Medulla oblongata (tissue), 1 donor: ENCODE results near the gene RPH3AL.

Experiments used
- DNase-seq: peaks from one replicate; pipeline ENCODE4 v3.0.0-alpha.2; 2015; ENCODE audit errors: extremely low spot score

RPH3AL gene

DNA sequence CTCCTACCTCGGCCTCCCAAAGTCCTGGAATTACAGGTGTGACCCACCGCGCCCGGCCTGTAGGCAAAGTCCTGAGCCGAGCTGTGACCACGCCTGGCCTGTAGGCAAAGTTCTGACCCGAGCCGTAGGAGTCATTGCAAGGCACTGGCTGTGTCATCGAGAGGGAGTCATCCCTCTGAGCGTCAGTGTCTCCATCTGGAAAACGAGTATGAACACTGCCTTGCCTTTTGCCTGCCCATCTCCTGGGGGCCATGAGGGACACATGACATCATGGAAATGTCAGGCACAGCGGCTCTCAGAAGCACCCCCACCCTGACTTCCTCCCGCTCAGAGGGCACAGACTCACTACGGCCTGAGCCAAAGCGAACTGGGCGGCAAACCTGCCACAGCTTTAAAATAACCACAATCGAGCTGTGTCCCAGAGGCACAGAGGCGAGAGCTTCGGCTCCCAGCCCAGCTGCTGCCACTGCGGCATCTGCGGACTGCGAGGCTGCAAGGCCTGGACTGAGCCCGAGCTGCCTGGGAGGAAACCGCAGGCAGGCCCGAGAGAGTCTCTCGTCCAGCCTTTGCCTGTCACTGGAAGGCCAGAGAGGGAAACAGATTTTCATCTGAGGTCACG is 50.8 kb downstream of the RPH3AL start:
- DNase-seq, result no peak

DNA sequence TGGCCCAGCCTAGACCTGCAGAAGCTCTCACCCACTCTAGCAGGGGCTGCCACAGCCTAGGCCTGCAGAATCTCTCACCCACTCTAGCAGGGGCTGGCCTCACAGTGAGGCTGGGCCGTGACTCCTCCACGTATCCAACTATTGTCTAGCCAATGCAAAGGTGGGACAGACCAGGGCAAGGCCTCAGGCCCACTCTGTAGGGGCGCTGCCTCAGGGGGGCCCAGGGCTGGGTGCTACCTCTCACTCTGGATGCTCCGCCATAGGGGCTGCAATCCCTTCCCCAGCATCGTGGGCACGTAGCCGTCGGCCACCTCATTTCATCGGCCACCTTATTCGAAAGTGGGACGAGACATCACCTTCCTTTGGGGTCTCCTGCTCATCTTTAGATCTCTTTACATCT is 51.7 kb downstream of the RPH3AL start:
- no peak for DNase-seq

DNA sequence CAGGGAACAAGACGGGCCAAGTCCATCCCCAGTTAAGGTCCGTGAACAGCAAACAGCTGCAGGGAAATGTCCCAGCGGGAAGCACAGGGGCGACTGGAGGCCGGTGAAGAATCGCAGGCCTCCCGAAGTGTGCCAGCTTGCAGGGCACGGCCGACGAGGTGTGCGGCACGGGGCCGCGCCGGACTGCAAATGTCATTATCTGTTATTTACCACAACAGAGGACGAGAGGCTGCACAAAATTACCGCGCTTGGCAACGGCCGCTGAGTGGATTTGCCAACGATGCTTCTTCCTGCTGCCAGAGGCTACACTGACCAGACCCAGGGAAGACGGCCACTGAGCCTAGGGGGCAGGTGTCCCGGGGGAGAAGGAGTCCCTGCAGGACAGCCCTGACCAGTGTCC is 53.1 kb downstream of the RPH3AL start:
- DNase-seq, result no peak

DNA sequence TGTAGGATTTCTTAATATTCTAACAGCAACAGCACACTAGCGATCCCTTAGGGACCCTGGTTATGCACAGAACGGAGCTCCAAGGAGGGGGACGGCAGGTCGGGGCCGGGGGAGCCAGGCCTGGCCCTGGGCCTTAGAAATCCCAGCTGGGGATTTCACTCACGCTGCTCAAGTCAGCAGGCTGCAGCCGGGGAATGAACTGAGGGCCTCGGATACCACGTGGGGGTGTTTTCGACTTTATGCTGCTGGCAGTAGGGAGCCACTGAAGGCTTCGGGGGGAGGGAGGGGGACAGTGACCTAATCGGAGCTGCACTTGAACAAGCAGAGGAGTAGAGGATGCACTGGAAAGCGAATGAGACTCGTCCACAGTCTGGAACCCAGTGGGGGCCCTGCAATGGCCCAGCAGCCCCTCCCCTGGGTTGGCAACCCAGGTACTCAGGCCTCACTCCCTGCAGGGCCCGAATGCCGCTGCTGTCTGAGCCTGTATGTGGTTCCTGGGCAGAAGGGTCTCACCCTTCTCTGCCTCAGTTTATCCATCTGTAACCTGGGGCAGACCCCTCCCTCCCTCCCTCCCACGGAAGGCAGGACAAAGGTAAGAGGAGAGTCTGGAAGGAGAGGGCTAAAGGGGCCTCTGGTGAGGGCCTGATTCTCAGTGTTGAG is 53.7 kb downstream of the RPH3AL start:
- no peak for DNase-seq

DNA sequence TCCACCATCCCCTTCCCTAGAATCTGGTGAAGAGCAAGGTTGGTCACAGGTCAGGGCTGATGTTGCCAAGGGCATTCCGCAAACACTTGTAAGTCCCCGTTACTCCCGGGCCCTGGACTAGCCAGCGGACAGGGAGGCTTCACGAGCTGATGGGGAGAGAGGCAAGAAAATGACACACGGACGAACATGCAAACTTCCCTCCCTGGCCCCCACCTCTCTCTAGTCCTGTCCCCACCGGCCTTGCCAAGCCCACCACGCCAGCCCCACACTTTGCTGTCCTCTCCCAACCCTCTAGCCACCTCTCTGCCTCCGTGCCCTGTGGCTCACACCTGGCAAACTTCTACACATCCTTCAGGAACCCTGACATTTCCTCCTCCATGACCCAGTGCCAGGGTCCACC is 54.8 kb downstream of the RPH3AL start:
- no peak for DNase-seq

DNA sequence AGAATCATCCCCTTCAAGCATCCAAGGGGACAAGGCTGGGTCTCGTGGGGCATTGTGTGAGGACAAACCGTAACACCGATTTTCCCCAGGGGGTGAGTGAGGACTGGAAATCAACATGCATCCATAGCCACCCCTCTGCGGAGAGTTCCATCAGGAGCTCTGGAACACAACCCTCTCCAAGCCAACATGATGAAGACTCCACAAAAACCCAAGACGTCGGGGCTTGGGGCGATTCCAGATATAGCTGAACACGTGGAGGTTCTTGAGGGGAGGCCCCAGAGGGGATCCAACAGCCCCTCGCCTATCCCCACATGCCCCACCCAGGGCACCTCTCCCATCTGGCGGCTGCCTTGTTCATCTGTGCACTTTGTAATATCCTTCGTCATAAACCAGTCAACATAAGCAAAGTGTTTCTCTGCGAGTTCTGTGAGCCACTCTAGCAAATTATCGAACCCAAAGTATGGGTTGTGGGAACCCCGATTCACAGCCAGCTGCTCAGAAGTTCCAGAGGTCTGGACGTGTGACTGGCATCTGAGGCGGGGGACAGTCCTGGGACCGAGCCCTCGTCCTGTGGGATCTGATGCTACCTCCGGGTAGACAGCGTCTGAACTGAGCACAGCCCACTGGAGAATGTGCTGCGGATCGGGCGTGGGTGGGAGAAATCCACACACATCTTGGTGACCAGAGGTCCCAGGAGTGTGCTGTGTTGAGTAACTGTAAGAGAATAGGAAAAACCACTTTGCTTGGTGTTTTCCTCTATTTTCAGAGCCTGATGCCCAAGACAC is 55.5 kb downstream of the RPH3AL start:
- DNase-seq, result no peak

DNA sequence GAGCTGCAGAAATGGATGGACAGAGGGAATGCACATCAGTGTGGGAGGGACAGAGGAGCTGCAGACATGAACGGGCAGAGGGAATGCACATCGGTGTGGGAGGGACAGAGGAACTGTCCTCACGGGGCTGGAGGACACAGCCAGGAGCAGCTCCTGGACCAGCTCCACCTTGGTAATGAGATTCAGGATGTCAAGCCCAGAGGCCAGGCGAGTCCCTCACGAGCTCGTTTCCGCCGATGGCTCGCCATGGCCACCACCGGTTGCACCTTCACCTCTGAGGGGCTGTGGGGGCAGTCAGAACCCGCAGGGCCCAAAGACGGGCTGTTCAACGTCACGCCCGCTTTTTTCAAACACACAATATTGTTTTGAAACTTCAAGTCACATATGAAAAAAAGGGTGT is 56.2 kb downstream of the RPH3AL start:
- no peak for DNase-seq

DNA sequence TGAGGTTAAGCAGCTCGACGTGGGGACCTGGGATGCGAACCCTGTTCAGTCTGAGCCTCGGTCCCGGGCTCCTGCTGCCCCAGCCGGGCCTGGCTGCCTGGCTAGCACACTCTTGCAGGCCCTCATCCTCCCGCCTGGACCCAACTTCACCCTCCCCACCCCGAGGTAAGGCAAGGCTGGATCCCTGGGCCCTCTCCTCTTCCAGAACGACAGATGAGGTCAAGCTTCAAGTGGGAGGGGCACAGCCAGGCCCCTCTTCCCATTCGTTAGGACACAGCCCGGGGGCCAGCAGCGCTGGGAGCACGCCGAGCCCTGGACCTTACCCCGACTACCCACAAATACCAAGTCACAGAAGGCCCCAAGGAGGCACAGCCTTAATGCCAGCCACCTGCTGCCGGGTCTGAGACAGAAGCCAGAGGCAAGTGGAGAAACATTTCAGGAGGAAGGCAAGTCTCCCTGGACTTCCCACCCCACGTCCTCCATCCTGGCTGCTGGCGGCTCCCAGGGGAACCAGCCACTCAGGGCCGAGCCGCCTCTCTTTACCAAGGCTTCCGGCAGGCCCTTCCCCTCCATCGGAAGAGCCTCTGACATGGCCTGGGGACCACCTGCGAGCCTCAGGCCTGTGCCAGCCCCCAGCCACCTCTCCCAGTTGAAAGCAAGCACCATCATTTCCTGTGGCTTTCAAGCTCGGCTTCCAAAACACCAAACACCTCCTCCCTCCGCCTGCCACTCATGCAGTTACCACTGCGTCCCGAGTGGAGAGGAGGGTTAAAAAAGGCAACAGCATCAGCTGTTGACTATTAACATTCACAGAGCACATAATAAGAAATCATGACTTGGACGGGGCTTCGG is 59.9 kb downstream of the RPH3AL start:
- no peak for DNase-seq

DNA sequence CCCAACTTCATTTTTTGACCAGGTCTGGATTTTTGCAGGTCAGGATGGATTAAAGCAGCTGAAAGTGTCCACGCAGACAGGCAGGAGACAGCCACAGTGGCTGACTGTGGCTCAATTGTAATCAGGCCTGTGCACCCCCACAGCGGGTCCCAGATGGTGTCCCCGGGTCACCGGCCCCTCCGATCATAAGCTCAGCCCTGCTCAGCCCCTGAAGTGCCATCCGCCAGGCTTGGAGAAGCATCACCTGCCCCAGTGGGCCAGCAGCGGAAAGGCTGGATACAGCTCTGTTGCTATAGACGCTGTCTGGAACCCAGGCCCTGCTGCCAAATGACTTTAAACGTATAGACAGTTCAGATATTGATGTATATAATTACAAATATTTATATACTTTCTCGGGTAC is 60.6 kb downstream of the RPH3AL start:
- no peak for DNase-seq

DNA sequence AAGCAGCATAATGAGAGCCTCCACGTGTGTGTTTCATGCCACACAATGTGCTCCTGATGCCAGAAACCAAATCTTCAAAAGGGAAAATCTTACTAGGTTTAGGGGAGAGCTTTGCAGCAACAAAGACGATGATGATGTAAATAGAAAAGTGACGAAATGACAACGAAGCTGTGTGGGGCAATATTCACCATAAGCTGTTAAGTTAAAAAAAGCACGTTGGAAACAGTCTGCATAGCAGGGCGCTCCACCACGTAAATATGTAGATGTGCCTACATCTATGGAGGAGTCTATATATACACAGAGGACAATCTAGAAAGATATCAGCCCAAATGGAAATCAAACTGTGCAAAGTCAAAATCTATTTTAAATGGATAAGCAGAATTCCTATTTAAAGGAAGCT is 61.0 kb downstream of the RPH3AL start:
- DNase-seq, result no peak

DNA sequence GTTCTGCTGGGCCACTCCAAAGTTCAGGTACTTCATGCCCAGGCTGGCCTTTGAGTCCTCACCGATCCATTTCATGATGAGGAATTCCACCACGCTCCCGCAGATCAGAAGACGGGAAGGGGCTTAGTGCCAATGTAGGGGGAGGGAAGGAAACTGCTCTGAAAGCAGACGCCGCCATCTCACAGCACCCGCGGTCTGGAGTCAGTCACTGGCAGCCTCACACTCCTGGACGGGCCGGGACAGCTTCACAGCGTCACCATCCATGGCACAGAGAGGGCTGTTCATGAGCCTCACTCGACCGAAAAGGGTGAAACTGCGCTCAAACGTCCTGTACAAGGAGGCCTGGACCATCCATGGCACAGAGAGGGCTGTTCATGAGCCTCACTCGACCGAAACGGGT is 62.0 kb downstream of the RPH3AL start:
- no peak for DNase-seq

DNA sequence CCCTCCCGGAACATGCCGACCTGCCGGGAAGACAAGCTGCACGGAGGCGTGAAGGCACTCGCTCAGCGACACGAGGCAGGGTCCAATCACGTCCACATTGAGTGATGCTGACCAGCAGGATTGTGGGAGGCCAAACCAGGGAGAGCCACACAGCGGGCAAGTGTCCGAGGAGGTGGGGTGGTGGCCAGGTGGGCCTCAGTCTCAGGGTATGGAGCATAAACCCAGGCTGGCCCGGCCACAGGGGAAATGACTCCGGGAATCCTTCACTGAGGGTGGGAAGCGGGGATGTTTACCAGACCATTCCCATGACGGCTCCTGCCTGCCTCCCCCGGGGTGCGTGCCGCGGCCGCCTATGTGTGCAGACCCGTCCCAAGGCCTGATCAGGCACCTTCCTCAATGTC is 62.5 kb downstream of the RPH3AL start:
- DNase-seq, result no peak

DNA sequence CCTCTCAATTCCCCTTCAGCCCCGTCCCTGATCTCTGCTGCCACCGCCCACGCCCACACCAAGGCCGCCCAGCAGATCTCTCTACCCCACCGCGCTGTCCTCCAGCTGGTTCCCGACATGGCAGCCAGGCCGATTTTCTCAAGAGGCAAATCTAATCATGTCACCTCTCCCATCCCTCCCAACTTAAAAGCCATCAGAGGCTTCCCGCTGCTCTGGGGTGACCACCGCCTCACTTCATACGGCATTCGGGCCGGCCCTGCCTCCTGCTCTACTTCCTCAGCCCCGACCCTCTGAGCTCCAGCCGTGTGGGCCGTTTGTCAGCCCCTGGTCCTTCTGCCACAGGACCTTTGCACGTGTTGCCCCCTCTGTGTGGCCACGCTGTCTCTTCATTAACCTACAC is 63.2 kb downstream of the RPH3AL start:
- DNase-seq, result no peak

DNA sequence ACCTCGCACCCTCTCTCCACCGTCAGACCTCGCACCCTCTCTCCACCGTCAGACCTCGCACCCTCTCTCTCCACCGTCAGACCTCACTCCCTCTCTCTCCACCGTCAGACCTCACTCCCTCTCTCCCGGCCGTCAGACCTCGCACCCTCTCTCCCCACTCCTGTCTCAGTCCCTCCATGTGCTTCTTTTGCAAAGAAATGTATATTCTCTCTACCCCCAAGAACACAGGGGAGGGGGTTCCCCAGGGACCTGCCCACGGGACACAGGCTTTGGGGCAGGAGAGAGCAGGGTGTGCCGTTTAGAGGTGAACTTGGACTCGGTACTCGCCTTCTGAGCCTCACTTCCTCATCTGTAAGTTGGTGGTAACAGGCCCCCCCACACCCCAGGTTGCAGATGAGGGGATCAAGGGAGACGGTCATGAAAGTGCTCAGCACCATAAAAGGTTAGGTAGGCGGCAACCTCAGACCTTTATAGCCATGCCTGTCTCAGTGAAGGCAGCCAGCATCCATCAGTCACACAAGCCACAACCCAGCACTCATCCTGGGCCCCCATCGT is 63.7 kb downstream of the RPH3AL start:
- no peak for DNase-seq

DNA sequence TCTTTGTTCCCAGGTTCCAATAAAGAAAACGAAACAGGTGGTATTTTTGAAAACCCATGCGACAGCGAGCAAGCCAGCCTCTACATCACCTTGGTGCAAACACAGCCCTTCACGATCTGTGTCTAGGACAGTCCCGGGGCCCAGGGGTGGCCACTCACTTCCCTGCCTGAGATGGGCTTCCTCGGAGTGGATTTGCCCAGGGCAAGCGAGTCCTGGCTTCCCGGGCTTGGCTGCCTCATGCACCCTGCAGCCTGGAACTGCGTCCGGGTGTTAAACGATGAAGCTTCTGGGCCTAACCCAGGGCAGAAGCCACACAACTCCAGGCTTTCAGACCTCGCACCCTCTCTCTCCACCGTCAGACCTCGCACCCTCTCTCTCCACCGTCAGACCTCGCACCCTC is 66.0 kb downstream of the RPH3AL start:
- no peak for DNase-seq

DNA sequence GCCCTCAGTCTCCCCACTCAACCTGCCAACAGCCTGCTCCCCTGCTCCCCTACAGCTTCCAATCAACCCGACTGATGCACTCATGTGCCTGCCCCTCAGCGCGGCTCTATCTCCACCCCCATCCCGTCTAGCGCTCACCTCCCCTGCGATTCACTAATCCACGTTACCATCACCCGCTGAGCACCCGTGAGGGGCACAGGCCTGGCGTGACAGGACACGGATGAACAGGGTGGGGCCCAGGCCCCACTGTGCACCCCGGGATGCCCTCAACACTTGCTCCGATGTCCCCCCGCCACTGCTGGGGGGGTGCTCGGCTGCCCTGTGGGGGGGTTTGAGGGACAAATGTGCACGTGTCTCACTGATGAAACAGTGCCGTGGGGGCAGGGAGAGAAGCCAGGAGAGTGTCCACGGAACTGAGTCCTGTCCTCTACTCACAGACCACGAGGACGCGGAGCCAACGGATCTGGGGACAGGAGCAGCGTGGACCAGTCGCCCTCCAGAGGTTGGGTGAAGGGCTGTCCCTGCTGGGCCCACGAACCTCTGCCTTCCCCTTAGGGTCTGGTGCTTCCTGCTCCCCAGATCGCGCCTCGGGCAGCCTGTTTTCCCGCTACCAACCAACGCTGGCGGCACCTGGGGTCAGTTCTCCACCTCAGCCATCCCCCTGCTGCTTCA is 66.7 kb downstream of the RPH3AL start:
- no peak for DNase-seq

DNA sequence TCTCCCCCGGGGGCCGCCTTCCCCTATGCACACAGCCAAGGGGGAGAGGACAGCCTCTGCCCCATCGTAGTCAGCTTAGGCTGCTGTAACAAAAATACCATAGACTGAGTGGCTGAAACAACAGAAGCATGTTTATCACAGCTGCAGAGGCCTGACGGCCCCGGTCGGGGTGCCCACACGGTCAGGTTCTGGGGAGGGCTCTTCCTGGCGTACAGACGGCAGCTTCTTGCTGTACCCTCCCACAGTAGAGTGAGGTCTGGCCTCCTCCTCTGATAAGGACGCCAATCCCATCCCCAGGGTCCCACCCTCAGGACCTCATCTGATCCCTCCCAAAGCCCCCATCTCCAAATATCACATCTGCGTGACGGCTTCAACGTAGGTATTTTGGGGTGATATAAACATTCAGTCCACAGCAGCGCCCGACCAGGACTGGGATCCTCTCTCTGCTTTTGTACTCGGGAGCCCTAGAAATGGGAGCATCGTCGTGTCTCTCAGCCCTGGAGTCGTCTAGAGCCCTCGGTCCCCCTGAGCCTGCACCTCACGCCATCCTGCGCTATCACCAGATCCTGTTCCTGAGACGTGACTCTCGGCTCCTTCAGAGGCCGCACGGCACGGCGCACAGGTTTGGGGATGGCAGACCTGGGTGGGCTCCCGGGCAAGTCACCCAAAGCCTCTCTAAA is 67.8 kb downstream of the RPH3AL start:
- DNase-seq, result no peak

DNA sequence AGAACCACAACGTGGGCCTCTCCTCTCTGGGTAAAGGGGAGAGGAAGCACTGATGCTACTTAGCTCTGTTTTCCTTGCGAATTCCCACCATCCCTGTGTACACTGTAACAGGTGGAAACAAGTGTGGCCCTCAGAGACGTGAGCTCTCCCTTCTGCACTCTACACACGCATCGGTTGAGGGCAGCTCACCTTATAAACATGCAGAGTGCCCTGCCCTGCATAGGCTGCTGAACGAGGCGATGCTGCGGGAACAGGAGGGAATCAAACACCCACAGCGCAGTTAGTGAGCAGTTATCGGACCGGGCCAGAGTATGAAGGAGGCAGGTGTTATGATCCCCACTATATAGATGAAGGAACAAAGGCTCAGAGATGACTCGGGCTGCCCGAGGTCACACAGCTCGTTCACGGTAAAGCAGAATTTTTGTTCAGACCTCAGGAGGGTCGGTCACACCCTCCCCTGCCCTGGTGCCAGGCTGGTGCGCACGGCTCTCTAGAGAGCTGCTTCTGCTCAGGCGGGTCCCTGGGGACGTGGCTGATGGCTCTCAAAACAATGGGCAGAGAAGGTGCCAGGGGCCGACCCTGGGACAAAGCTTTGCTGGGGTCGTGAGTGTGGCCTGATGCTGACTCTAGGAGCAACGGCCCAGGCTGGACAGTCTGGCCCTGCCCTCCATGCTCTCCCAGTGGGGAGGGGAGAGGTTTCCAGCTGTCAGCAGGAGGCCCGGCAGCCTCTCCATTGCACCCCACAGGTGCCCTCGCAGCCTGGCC is 68.5 kb downstream of the RPH3AL start:
- no peak for DNase-seq

DNA sequence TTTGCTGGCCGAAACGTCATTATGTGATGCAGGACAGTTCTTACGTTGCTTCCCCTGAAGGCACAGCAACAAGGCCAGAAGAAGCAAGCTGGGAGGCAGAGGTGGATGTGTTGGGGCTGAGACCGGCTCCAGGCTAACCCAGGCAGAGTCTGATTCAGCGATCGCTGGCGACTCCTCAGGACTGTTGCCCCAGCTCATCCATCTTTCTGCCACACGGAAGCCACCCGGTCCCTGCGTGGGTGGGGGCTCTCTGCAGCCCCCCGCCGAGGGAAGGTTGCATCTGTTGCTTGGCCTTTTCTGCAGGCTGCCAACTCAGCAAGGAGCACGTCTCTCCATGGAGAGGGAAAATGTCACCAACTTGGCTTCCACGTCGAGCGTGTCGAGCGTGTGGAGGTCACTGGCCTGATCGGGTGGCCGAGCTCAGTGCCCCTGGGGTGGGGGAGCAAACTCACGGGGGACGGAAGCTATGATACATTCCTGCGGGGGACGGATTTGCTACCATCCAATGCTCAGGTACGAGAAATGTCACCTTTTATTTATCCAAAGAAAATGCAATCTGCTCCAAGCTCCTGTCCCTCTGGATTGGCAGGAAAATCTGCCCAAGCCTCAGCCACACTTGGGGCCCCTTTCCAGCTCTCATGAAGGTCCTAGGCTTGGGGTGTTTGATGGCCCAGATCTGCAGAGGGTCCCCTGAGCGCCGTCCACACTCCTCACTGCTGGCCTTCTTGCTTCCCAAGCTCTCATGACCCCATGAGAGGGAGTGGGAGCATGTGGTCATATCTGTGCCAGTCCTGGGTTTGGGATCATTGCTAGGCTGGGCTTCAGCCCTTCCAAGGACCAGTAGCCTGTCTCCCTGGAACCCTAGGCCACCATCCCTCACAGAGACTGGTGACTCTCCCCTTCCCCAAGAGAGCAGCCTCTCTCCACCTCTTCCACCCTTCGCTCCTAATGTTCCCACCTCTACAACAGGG is 69.4 kb downstream of the RPH3AL start:
- DNase-seq, result no peak
